ENCODE data around the gene SMAP1.

SMAP1 gene

DNA sequence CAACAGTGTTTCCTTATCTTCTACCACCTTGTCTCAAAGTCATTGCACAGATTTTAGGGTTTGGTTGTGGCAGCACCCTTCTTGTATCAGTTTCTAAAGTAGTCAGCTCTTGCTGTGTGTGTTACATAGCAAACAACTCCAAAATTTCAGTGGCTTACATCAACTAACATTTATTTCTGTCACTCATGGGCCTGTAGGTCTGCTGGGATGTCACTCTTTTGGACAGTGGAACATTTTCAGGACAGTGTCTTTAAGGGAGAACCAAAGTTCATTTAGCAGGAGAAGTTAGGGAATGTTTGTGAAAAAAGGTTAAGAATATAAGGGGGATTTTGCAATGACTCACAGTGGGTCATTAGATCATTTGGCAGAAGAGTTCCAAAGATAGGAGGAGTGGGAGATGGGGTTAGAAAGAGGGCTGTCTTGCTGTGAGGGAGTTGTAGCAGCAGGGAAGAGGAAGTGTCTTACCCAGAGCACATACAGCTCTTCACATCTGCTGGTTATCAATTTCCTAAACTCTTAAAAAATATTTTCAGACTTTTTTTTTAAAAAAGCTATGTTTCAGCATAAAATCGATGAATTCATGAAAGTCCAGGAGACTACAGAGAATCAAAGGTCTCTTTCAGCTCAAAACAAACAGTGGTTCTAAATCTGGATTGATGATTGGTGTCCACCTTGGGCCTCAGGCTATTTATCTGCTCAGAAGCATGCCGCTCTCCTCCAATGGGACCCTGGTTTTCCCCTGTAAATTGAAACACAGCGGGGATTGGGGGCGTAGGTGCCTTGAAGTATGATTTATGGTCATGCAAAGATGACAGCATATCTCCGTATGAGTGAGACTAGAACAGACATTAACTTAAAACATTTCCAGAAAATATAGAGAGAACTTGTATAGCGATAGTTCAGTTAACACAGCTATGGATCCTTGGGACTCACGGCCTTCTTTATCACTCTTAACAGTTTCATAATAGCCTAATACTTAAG, 171.9 kb downstream of the SMAP1 start:
- no peak for DNase-seq (ENCODE audit: low spot score)
- TF ChIP-seq, protein P1, sequence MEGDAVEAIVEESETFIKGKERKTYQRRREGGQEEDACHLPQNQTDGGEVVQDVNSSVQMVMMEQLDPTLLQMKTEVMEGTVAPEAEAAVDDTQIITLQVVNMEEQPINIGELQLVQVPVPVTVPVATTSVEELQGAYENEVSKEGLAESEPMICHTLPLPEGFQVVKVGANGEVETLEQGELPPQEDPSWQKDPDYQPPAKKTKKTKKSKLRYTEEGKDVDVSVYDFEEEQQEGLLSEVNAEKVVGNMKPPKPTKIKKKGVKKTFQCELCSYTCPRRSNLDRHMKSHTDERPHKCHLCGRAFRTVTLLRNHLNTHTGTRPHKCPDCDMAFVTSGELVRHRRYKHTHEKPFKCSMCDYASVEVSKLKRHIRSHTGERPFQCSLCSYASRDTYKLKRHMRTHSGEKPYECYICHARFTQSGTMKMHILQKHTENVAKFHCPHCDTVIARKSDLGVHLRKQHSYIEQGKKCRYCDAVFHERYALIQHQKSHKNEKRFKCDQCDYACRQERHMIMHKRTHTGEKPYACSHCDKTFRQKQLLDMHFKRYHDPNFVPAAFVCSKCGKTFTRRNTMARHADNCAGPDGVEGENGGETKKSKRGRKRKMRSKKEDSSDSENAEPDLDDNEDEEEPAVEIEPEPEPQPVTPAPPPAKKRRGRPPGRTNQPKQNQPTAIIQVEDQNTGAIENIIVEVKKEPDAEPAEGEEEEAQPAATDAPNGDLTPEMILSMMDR (conservative IDR thresholded peaks at IDR 0.05; ENCODE audit: low read depth): no peak
- CTCF ChIA-PET: no interaction called here
- POLR2A ChIA-PET (ENCODE audit: low non-redundant PET): interaction anchor here (0.6 kb wide), 1 partner anchor 55 kb away, joined by 3 read pairs; no protein-coding TSS in a partner anchor
- no peak overlapping the region for H3K27ac ChIP-seq

DNA sequence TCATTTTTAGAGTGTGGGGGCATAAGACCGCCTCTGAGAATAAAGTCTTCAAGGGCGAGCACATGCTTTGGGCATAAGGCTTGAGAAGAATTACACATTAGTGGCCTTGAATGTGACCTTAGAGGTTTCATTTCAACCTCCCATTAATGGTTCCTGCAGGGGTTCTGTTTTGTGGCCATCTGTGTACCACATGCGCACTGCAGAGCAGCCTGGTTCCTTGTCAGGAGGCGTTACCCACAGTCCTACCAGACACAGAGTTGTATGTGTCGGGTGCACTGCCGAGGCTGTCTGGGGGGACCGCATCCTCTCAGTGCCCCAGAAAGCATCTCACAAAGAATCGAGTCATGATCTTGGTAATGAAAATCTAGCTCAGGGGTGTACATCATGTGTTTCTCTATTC, 173.4 kb downstream of the SMAP1 start:
- CTCF ChIA-PET: no interaction called here
- POLR2A ChIA-PET (ENCODE audit: low non-redundant PET): no interaction called here

DNA sequence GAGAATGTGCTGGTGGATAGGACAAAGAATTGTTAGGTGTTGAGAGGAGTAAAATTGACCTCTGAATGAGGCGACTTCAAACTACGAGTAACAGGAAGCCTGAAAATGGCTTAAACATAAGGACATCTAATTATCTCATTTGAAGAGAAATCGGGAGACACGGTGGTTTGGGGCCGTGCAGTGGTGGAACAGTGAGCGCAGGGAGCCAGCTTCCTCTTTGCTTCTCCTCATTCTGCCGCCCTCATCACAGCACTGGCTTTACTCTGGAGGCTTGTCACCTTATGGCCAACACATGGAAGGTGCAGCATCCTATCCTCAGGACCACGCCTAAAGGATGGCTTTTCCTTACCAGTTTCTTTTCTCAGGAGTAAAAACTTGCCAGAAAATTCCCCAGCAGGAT, 174.9 kb downstream of the SMAP1 start:
- no peak for DNase-seq (ENCODE audit: low spot score)
- ChIA-PET POLR2A (ENCODE audit: low non-redundant PET) (no interaction called here), CTCF (no interaction called here)
- H3K27ac ChIP-seq: no peak overlapping the region
- TF ChIP-seq, protein P1 (conservative IDR thresholded peaks at IDR 0.05; ENCODE audit: low read depth): no peak

More for the DNA sequence above, 173.4 kb downstream of the SMAP1 start:
- DNase-seq (ENCODE audit: low spot score): no peak
- H3K27ac ChIP-seq: no peak overlapping the region
- TF ChIP-seq, protein P1 (conservative IDR thresholded peaks at IDR 0.05; ENCODE audit: low read depth): no peak

DNA sequence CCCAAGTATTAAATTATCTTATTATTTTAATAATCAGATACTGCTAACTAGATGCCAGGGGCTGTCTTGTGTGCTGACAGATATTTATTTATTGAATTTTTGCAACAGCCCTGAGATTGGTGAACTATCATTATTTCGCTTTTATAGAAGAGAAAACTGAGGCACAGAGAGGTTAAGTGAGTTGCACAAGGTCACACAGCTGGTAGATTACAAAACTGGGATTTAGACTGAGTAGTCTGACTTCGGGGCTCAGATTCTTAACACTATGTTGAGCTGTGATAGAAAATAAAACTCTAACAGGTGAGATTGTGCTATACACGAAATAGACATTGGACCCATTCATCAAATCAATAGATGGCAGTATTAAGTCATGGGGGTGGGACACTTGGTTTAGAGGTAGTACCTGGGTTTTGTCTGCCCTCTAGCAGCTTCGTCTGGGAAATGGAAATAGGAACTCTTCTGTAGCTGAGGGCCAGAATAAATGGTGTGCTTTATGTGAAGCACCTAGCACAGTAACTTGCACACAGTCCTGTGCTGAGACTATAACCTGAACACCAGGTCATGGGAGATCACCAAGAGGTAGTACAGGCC, 175.7 kb downstream of the SMAP1 start:
- no peak overlapping the region for H3K27ac ChIP-seq
- ChIA-PET POLR2A (ENCODE audit: low non-redundant PET) (interaction anchor here (0.6 kb wide), 1 partner anchor 22 kb away, joined by 3 read pairs; no protein-coding TSS in a partner anchor), CTCF (interaction anchor here (0.7 kb wide), 3 partner anchors 11 to 692 kb away, joined by 3 to 4 read pairs (median 4); no protein-coding TSS in a partner anchor)
- no peak for DNase-seq (ENCODE audit: low spot score)
- TF ChIP-seq, protein P1 (conservative IDR thresholded peaks at IDR 0.05; ENCODE audit: low read depth): no peak

DNA sequence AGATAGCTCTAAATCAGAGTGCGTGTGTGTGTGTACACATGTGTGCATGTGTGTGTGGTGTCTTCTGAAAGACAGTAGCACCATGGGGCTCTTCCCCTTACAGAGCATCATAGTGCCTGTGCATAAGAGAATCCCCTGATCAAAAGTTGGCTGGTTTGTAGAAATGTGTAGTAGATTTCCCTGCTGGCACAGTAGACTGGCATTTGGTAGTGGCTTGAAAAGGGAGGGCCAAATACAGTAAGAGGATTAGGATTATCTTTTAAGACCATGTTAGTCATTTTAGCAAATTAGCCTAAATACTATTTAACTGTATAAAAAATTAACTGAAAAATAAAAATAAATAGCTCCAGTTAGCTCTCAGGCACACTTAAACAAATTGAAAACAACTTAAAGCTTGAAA, 176.6 kb downstream of the SMAP1 start:
- CTCF ChIA-PET: interaction anchor here (0.6 kb wide), 1 partner anchor 326 kb away, joined by 3 read pairs; no protein-coding TSS in a partner anchor
- TF ChIP-seq, protein P1 (conservative IDR thresholded peaks at IDR 0.05; ENCODE audit: low read depth): no peak
- H3K27ac ChIP-seq: no peak overlapping the region

DNA sequence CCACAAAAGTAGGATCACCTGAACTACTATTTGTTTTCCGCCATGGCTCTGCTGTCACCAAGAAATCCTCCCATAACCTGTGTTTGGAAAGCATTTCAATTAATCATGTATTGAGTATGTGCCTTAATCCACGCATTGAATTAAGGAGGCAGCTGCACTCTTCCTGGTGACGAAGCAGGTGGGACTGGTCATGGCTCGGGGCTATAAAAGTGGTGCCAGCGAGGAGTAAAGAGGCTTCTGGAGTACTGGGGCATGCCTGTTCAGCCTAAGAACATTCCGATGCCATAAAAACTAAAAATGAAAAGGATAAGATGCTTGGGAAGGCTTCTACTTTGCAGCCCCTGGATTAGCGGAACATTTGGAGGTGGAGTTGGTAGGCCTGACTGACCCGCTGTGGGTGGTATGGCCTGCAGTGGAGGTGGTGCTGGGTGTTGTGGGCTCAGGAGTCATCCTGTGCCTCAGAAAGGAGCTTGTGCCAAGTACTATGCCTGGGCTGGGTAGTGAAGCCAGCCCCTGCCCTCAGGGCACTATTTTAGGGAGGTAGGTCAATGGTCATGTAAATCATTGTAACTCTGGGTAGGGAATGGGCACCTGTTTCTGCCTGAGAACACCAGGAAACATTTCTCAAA, 178.6 kb downstream of the SMAP1 start:
- ChIA-PET POLR2A (ENCODE audit: low non-redundant PET) (no interaction called here), CTCF (interaction anchor here (1.0 kb wide), 1 partner anchor 180 kb away, joined by 3 read pairs; no protein-coding TSS in a partner anchor)
- DNase-seq (ENCODE audit: low spot score): no peak
- TF ChIP-seq, protein P1 (conservative IDR thresholded peaks at IDR 0.05; ENCODE audit: low read depth): no peak
- H3K27ac ChIP-seq: no peak overlapping the region

More for the DNA sequence above, 176.6 kb downstream of the SMAP1 start:
- POLR2A ChIA-PET (ENCODE audit: low non-redundant PET): interaction anchor here (0.5 kb wide), 1 partner anchor 14 kb away, joined by 18 read pairs; no protein-coding TSS in a partner anchor
- DNase-seq (ENCODE audit: low spot score): no peak
